ENCODE data around the gene IQSEC2.

The IQSEC2 gene

DNA sequence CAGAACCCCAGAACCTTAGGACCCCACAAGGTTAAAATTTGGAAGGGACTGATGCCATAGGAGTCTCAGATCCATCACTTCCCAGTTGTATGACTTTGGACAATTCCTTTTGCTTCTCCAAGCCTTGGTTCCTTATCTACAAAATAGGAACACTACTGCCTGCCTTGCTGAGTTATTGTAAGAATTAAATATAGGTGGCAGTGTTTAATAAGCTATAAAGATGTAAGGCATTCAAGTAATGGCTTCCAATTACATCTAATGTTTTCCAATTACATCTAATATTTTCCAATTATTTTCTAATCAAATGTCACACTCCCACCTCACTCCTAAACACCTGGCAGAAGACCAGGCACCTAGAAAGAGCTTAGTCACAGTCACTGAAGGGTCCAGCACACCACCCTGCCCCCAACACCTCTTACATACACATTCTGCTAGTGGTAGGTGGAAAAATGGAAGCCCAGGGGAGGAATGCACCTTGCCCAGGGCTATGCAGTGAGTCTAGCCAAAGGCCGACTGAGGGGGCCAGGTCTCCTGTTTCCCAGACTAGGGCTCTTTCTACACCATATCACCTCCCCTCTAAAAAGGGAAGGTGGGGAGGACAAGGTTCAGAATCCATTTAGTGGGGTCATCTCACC, 31.9 kb downstream of the IQSEC2 start:
- DNase-seq (ENCODE audit: low read depth in 4 of 4, low spot score in 1 of 4), result no peak

DNA sequence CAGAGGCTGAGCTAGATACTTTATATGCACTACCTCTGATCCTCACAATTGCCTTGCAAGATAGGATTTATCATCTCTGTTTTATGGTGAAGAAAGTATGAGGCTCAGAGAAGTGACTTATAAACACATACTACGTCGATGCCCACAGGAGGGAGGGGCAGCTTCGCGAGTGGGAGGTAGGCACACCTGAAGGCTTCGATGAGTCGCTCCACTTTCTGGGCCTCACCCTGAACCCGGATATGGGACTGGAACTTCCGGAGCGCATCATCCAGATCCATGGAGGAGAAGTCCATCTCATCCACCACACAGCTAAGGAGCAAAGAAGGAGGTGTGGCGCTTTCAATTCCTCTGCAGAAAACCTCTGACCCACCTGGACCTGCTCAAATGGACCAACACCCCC, 33.5 kb downstream of the IQSEC2 start:
- DNase-seq (ENCODE audit: low read depth in 4 of 4, low spot score in 1 of 4), result no peak

DNA sequence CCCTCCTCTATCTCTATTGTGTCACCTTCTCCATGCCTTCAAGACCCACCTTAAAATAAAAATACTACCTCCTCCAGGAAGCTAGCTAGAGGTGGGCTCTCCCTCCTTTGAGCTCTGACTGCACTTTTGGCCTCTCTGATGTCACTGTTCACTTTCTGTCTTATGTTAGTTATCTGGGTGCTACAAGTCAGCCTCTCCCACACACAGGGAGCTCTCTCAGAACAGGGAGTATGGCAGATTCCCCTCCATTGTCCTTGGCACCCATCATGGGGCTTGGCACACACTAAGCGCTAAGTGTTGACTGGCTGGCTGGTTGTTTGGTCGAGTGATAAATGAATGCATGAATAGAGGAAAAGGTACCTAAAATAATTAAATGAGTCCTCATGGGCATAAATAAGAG, 35.2 kb downstream of the IQSEC2 start:
- DNase-seq (ENCODE audit: low read depth in 4 of 4, low spot score in 1 of 4), result no peak

DNA sequence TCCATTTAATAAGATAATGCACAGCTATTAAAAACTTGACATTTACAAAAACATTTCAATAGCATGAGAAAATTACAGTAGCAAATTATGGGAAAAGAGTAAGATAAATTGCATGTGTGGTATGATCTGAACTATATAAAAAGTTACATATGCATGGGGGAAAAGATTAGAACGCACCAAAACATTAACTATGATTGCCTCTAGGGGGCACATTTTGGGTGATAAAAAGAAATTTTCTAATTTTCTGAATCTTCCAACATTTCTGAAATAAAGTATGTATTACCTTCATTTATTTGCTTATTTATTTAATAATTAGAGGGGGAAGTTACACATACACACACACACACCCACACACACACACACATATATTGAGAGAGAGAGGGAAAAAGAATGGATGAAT, 36.8 kb downstream of the IQSEC2 start:
- DNase-seq (ENCODE audit: low read depth in 4 of 4, low spot score in 1 of 4), result no peak

DNA sequence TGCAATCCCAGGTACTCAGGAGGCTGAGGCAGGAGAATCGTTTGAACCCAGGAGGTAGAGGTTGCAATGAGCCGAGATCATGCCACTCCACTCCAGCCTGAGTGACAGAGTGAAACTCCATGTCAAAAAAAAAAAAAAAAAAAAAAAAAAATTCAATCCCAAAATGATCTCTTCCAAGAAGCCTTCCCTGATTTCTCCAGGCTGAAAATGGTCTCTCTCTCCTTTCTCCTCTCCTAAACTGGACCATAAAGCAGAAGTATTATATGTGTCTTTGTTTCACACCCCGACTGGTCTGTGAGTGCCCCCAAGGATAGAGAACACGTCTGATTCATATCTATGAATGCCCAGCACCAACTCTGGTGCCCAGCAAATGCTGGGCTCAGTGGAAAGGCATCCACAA, 39.1 kb downstream of the IQSEC2 start:
- DNase-seq (ENCODE audit: low read depth in 4 of 4, low spot score in 1 of 4), result no peak

DNA sequence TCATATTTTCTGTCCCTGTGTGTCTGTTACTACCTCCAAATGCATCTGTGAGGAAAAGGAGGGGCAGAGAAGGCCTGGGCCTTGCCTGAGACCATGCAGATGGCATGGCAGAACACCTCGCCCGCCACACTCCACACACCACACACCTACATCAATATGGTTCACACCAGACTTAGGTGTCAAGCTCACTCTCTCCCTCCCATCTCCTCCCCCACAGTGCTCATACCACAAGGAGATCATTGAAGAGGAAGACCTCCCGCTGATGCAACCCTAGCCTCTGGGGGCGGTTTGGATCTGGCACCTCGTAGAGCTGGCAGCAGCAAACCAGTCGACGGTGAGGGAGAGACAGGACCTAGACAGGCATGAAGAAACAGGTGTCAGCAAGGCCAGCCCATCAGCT, 39.8 kb downstream of the IQSEC2 start:
- DNase-seq (ENCODE audit: low read depth in 4 of 4, low spot score in 1 of 4), result no peak

DNA sequence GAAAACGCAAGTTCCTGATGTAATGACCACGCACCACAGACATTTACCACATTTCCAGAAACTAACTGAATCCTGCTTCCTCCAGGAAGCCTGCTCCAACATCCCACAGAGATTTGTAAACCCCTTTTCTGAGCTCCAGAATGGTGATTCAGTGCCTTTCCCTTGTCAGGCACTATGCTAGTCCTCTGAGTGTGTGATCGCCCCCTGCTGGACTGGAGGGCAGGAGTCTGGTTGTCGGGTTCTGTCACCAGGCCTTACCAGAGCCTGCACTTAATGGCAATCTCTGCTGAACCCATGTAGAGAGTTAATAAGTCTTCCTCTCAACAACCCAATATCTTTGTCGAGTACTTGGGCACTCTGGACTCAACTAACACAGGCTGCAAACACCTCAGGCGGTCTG, 41.9 kb downstream of the IQSEC2 start:
- DNase-seq (ENCODE audit: low read depth in 4 of 4, low spot score in 1 of 4), result peak in 3 of 4 experiments; percentile 3 to 56 (median 18)

DNA sequence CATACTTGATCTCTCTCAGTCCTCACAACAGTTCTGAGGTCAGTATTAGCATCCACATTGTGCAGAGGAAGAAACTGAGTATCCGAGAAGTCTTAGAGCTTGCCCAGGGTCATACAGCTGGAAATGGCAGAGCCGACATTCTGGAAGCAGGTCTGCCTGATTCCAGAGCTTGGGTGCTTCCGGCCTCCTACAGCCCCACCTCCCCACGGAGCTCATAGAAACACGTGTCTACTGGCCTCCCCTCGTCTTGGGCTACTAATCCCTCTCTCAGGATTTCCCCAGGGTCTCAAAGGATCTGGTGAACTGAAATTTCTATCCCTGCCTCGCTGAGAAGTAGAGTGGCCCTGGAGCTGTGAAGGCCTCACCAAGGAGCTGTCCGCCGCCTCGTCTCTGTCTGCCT, 44.3 kb downstream of the IQSEC2 start:
- DNase-seq (ENCODE audit: low read depth in 4 of 4, low spot score in 1 of 4), result no peak

DNA sequence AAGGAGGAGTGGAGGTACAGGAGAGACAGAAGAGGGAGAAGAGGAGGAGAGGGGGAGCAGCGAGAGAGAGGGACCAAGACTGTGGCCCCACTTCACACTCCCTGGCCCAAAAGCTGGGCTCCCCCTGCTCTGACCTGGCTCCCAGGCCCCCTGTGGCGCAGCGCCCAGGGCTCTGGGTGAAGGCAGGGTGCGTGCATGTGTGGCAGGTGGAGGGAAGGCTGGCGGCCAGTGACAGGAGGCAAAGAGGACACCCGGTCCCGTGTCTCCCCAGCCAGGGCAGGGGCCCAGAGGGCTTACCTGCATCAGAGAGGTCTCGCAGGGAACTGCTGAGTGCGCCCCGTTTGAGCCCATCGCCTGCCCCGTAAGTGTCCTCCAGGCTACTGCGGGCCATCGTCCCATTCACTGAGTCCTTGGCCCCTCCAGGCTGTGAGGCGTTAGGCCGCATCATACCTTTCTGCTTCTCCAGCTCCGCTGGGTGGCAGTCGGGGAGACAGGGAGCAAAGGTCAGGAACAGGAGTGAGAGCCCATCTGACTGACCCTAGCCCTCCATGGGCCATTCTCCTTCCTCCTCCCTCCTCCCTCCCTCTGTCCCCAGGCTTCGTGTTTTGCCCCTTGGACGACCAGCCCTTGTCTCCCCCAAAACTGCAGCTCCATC, 45.2 kb downstream of the IQSEC2 start:
- DNase-seq (ENCODE audit: low read depth in 4 of 4, low spot score in 1 of 4), result no peak

DNA sequence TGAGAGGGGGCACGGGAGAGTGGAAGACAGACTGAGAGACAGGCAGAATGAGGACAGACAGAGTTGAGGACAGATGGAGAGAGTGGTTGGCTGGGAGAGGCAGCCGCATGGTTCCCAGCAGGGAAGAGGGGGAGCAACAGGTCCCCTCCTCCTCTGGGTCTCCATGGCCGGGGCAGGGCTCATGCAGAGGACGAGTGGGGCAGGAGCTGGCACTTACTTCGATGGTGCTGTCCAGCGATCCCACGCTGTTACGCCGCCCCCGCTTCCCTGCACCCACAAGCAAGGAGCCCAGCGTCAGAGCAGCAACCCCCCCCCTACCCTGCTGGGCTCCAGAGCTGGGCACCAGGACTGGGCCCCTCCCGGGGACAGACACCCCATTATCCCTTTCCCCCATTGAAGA, 45.8 kb downstream of the IQSEC2 start:
- no peak for DNase-seq (ENCODE audit: low read depth in 4 of 4, low spot score in 1 of 4)

DNA sequence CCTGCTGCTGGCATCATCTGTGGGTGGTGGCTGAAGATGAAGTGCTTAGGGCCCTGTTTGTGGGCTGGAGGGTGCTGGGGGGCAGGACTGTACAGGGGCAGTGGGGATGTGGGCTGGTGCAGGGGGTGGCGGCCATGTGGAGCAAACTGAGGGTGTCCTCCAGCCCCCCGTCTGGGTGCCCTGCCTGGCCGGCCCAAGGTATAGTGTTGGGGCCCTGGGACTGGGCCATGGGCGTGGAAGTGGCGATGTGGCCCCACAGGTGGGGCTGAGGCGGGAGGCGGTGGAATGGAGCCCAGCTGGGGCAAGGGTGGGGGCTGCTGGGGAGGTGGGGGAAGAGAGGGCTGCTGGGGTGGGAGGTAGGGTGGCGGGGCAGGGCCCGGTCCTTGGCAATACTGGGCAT, 46.9 kb downstream of the IQSEC2 start:
- no peak for DNase-seq (ENCODE audit: low read depth in 4 of 4, low spot score in 1 of 4)

DNA sequence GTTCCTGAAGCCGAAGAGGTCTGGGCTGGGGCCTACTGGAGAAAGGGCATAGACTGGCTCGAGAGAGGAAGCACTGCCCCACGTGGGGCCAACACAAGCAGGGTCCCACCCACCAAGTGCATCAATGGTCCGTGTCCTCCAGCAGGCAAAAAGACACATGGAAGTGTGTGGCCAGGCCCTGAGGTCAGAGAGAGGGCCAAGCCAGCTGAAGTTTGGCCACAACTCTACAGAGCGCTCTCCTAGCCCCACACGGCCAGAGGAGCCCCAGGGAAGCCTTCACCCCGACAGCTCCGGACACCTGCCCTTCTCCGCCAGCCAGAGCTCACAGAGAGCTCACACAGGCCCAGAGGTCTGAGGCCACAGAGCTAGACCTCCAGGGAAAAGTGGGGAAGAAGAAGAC, 47.8 kb downstream of the IQSEC2 start:
- no peak for DNase-seq (ENCODE audit: low read depth in 4 of 4, low spot score in 1 of 4)

DNA sequence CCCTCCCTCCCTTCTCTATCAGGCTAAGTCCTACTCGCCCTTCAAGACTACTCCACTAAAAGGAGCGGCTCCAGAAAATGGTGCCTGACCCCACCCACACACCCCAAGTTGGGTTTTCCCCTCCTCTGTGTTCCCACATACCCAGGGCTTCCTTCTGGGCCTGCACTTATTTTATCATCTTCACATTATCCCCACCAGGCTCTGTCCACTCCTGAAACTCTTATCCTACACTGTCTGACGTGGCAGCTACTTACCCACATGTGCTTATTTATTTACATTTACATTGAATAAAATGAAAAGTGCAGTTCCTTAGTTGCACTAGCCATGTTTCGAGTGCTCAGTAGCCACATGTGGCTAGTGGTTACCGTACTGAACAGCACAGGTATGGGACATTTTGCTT, 51.3 kb downstream of the IQSEC2 start:
- DNase-seq (ENCODE audit: low read depth in 4 of 4, low spot score in 1 of 4), result no peak

DNA sequence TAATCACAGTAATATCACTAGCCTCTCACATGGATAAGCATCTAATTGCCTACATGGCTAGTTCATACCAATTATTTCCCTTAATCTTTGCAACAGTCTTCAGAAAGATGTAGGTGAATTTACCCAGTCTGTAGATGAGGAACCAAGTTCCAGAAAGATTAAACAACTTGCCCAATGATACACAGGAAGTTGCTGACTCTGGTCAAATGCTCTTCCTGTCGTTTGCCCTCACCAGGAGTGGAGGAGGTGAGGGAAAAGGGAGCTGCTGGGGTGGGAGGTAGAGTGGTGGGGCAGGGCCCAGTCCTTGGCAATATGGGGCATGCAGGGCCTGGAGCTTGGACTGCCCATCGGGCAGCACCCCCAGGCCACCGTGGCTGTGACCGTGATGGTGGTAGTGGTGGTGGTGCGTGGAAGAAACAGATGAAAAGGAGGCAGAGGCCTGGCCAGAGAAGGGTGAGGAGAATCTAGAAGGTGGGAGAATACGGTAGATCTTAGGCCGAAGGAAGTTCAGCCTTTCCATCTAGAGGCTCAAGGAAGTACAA, 54.1 kb downstream of the IQSEC2 start:
- DNase-seq (ENCODE audit: low read depth in 4 of 4, low spot score in 1 of 4), result no peak

DNA sequence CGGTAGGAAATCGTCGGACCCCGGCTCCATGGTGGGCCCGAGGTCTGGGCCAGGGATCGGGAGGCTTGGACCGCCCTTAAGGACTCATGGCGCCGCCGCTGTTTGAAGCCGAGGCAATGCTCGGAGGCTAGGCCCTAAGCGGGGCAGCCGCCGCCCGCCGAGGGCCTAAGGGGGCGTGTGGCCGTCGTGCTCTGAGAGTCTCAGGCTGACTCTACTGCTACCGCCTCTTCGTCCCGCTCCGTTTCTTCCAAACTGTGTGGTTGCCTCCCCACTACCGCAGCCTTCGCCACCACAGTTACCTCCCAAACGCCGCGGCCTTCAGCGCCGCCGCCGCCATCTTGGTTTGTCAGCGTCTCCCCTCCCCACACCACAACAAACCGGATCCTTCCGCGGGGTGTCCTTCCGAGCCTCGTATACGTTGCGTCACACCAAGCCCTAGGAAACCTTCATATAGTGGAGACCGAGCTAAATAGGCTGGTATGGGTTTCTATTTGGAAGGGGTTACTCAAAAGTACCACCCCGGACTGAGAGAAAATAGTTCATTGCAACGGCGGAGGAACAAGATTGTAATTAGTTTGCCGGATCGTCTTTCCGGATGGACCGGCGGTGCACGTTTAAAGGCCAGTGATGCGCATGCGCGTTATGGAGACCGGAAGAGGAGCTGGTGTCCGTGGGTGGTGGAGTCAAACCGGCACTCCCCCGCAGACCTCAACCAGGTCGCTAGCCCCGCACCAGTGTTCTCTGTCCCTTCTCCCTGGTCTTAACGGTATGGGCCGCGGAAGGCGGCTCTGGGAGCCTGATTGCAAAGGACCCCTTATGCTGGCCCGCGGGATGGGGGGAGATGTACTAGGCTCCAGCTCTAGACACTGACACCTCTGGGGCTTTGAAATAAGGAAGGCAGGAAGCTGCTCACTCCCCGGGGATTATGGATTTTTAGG, 56.3 kb downstream of the IQSEC2 start, which contains the start of gene KDM5C:
TSS of gene KDM5C (minus strand) at position 348 of the 938 bp plus-strand sequence. CDS start at position 30, 318 bp downstream.
- DNase-seq (ENCODE audit: low read depth in 4 of 4, low spot score in 1 of 4), result peak; percentile 52 to 86 (median 74)

DNA sequence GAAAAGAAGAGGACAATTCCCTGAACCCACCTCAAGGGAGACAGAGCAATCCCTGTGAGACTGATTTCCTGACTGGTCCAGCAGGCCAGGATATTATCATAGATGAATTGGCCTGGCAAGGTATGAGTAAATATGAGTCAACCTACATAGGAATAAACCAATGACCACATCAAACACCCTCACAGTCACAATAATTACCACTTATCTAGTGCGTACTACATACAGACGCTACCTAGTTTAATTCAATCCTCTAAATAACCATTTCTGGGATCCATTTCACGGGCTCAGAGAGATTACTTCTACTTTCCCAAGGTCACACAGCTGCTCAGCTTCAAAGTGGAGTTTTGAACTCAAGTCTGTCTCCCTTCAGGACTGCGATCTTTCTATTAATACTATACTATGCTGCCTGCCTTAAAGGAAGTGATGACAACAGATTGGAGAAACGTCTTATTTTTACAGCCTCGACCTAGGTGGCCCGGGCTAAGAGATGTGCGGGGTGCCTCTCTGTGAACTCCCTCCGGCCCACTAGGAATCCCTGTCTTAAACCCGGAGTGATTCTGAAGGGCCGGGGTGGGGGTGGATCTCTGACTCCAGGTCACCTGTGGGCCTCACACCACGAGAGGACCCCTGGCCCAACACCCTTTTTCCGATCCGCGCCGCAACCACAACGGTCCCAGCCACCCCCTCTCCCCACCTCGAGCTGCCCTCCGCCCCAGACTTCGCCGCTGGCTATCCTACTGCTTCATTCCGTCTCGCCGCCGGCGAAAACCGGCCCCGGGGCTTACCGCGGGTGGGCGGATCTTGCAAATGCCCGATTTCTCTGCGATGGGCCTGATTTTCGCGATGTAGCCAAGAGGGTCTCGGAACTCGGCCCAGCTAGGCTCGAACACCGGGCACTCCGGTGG, 57.2 kb downstream of the IQSEC2 start:
- DNase-seq (ENCODE audit: low read depth in 4 of 4, low spot score in 1 of 4), result peak in 1 of 4 experiments; percentile 1

DNA sequence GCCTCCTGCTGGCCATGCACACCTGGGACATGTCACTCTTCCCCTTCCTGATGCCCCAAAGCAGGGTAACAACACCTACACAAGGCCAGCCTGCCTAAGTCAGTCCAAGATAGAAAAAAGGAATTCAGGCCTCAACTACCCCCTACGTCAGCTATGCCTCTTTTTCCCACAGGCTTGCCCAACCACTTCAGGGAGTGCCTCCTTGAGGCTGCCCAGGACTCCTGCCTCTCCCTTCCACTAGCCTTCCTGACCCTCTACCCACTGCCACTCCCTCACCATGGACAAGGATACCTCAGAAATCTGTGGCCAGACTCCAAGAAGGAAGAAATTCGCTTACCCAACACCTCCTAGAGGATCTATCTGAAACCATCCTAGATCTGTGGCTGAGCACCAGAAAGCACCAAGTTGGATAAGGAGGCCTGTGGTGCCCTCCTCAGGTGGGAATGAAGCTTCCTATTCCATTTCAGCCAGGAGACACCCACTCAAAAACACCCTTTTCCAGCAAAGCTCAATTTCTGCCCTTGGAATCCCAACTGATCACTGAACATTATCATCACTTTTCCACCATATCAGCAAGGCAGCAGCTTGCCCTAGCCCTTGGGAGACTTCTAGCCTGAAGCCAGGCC, 58.2 kb downstream of the IQSEC2 start:
- DNase-seq (ENCODE audit: low read depth in 4 of 4, low spot score in 1 of 4), result no peak
